BJ (cell line): ENCODE data around the gene DHRS3. TPM values are rescaled to one million over a fixed set of nuclear protein-coding genes. Genes with fewer than 3 reads are reported as not detected.

Experiments
- CTCF ChIA-PET: fragments of 350-600 bp; formaldehyde crosslinking; extraction: SDS; loops from one replicate; lab custom pipeline; 2021; ENCODE audit warnings: antibody characterized with exemption, inconsistent platforms; lab: Yijun Ruan, JAX
- POLR2A ChIA-PET: fragments of 300-600 bp; sonication (Branson Sonifier 250); formaldehyde crosslinking; extraction: SDS; loops from one replicate; lab custom pipeline; 2021; ENCODE audit warnings: antibody characterized with exemption; lab: Charles Lee
- DNase-seq: peaks from one replicate; pipeline ENCODE4 v3.0.0-alpha.2; 2011; ENCODE audit warnings: low read depth
- H3K27me3 ChIP-seq: 2 replicates; pipeline ENCODE4 v1.6.0; 2011; ENCODE audit warnings: low read length; ENCODE audit not compliant: control insufficient read depth, insufficient read depth
- H3K36me3 ChIP-seq: 2 replicates; pipeline ENCODE4 v1.5.1; 2011; ENCODE audit warnings: low read length; ENCODE audit not compliant: control insufficient read depth, insufficient read depth
- H3K4me3 ChIP-seq: 2 replicates; pipeline ENCODE4 v1.5.1; 2011; ENCODE audit warnings: low read depth, mild to moderate bottlenecking, control low read depth, low read length
- polyA plus RNA-seq: library from polyadenylated mRNA; depleted of rRNA; stranded (reverse); fragments of >200 nt; gene quantifications from 2 replicates; pipeline ENCODE4 v1.2.3, GENCODE V29; 2011
- TF ChIP-seq, protein P1 (sequence below): IDR thresholded peaks from 2 replicates; pipeline ENCODE4 v1.5.1; 2011; ENCODE audit warnings: low read depth, mild to moderate bottlenecking, control low read depth, inconsistent platforms, low read length, moderate library complexity; ENCODE audit not compliant: insufficient read depth

The DHRS3 gene
- polyA plus RNA-seq, 1 experiment: 224 TPM

DNA sequence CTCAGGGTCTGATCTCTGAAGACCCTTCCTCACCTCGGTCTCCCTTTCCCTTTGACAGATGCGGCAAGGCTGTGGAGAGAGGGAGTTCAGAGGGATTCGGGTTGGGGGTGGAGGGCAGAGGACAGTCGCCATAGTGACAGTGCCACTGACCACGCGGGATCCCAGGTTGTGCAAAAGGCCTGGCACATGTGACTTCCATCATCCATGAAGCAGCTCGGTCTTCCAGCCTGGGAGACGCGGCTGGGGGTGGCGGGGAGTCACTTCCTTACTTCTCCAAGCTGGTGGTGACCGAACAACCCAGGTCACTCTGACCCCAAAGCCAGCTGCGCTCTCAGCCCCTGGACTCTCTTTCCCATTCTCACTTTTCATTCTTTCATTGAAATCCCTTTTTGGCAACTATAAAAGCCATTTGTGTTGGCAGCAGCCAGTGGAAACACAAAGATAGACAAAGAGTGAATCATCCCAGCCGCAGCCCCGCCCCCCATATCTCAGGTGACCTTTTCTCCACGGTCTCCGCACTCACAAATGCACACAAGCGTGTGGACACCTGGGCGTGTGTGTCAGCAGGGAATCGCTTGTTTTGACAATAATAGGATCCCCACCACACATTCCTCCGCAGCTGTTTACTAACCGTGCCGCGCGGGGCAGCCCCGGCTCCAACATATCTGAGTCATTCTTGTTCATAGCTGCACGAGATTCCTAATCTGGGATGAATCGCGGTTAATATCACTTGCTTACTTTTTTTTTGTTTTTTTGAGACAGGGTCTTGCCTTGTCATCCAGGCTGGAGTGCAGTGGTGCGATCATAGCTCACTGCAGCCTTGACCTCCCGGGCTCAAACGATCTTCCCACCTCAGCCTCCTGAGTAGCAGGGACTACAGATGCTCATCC is 68.3 kb downstream of the DHRS3 start:
- ChIA-PET POLR2A (interaction anchor here (0.5 to 1.0 kb wide), 2 partner anchors 10 to 45 kb away, joined by 3 to 4 read pairs; no protein-coding TSS in a partner anchor), CTCF (interaction anchor here (0.6 kb wide), 1 partner anchor 234 kb away, joined by 4 read pairs; no protein-coding TSS in a partner anchor)
- TF ChIP-seq, protein P1, sequence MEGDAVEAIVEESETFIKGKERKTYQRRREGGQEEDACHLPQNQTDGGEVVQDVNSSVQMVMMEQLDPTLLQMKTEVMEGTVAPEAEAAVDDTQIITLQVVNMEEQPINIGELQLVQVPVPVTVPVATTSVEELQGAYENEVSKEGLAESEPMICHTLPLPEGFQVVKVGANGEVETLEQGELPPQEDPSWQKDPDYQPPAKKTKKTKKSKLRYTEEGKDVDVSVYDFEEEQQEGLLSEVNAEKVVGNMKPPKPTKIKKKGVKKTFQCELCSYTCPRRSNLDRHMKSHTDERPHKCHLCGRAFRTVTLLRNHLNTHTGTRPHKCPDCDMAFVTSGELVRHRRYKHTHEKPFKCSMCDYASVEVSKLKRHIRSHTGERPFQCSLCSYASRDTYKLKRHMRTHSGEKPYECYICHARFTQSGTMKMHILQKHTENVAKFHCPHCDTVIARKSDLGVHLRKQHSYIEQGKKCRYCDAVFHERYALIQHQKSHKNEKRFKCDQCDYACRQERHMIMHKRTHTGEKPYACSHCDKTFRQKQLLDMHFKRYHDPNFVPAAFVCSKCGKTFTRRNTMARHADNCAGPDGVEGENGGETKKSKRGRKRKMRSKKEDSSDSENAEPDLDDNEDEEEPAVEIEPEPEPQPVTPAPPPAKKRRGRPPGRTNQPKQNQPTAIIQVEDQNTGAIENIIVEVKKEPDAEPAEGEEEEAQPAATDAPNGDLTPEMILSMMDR: no peak
- H3K4me3 ChIP-seq: no peak overlapping the region
- H3K27me3 ChIP-seq: peaks cover 1% of the 10 kb centered on the region; the same call in 1 of the 2 replicates
- peak; percentile 92 for DNase-seq
- H3K36me3 ChIP-seq: no peaks in the 10 kb centered on the region

GRCh38 chr1:12548973-12549459 is 69.0 kb downstream of the DHRS3 start:
- ChIA-PET CTCF (interaction anchor here (1.4 kb wide), 2 partner anchors 11 to 70 kb away, joined by 3 read pairs; no protein-coding TSS in a partner anchor), POLR2A (no interaction called here)
- DNase-seq: no peak
- peaks cover 1% of the 10 kb centered on the region for H3K27me3 ChIP-seq
- no peaks in the 10 kb centered on the region for H3K36me3 ChIP-seq
- TF ChIP-seq, protein P1: no peak
- H3K4me3 ChIP-seq: no peak overlapping the region

DNA sequence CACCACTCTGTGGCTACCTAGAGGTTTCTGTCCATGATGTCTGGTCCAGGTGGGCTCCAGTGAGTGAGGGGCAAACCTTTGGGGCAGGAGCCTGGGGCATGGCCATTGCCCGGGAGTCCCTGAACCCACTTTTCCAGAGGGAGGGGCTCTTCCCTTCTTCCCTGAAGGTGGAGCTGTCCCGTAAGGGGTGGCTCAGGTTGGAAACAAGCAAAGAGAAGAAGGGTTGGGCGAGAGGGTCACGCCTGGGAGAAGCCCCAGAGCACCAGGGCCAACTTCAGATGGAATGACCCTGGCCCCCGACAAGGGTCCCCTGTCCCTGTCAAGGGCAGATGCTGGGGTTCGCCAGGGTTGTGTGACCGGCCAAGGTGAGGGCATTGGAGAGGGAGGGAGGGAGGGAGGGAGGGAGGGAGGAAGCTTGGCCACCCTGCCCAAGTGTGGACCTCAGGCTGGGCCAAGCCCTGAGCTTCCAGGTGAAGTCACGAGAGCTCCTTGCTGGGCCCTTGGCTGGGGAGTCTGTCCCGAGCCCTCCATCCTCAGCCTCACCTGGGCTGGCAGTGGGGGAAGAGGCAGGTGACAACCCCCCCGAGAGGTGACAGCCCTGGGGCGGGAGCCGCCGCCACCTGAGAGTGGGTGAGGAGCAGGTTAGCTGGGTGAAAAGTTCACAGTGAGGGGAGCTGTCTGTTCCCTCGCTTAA is 69.6 kb downstream of the DHRS3 start:
- TF ChIP-seq, protein P1: no peak
- H3K27me3 ChIP-seq: peaks cover 1% of the 10 kb centered on the region
- POLR2A ChIA-PET: no interaction called here
- no peaks in the 10 kb centered on the region for H3K36me3 ChIP-seq
- CTCF ChIA-PET: interaction anchor here (1.4 kb wide), 2 partner anchors 11 to 70 kb away, joined by 3 read pairs; no protein-coding TSS in a partner anchor
- no peak for DNase-seq
- H3K4me3 ChIP-seq: no peak overlapping the region

- CTCF ChIA-PET: interaction anchor here (0.6 to 1.4 kb wide), 3 partner anchors 10 to 101 kb away, joined by 3 read pairs; no protein-coding TSS in a partner anchor
- no peak for DNase-seq
- H3K27me3 ChIP-seq: peaks cover 1% of the 10 kb centered on the region
- TF ChIP-seq, protein P1: no peak
- POLR2A ChIA-PET: no interaction called here
- no peaks in the 10 kb centered on the region for H3K36me3 ChIP-seq
- H3K4me3 ChIP-seq: no peak overlapping the region
Observed at GRCh38 chr1:12547586-12548225, 70.3 kb downstream of the DHRS3 start.
